GM21737 (cell line): ENCODE data around the gene FLRT2.

ENCODE experiments used
- ATAC-seq: cut with Tn5 transposase; IDR thresholded peaks from one replicate; pipeline ENCODE4 v1.9.1; 2021; ENCODE audit warnings: mild to moderate bottlenecking, moderate library complexity; ENCODE audit not compliant: unreplicated experiment

Gene FLRT2

GRCh38 chr14:85594217-85594616 is 64.3 kb downstream of the FLRT2 start:
- ATAC-seq, result no peak

GRCh38 chr14:85595981-85596380 is 66.0 kb downstream of the FLRT2 start:
- ATAC-seq, result no peak

GRCh38 chr14:85596562-85596961 is 66.6 kb downstream of the FLRT2 start:
- ATAC-seq, result no peak

- ATAC-seq, result no peak
These were observed 67.8 kb downstream of the FLRT2 start for GRCh38 chr14:85597701-85598100.

- no peak for ATAC-seq
These were observed 70.0 kb downstream of the FLRT2 start for GRCh38 chr14:85599939-85600338.

GRCh38 chr14:85601246-85601645 is 71.3 kb downstream of the FLRT2 start:
- ATAC-seq, result no peak

- ATAC-seq, result no peak
These were observed 71.7 kb downstream of the FLRT2 start for GRCh38 chr14:85601690-85602089.

GRCh38 chr14:85602345-85602744 is 72.4 kb downstream of the FLRT2 start:
- ATAC-seq, result no peak

GRCh38 chr14:85604021-85604420 is 74.1 kb downstream of the FLRT2 start:
- ATAC-seq, result no peak

GRCh38 chr14:85604714-85605113 is 74.8 kb downstream of the FLRT2 start:
- ATAC-seq, result no peak

GRCh38 chr14:85607651-85608081 is 77.7 kb downstream of the FLRT2 start:
- ATAC-seq, result no peak

- no peak for ATAC-seq
These were observed 83.6 kb downstream of the FLRT2 start for GRCh38 chr14:85613496-85613895.

- ATAC-seq, result no peak
These were observed 86.5 kb downstream of the FLRT2 start for GRCh38 chr14:85616386-85616885.

GRCh38 chr14:85616886-85617285 is 86.9 kb downstream of the FLRT2 start:
- no peak for ATAC-seq

- no peak for ATAC-seq
These were observed 87.8 kb downstream of the FLRT2 start for GRCh38 chr14:85617791-85618190.

- ATAC-seq, result no peak
These were observed 88.4 kb downstream of the FLRT2 start for GRCh38 chr14:85618390-85618789.

GRCh38 chr14:85618978-85619377 is 89.0 kb downstream of the FLRT2 start:
- ATAC-seq, result no peak

GRCh38 chr14:85619851-85620250 is 89.9 kb downstream of the FLRT2 start:
- ATAC-seq, result no peak

- ATAC-seq, result no peak
These were observed 91.0 kb downstream of the FLRT2 start for GRCh38 chr14:85620947-85621346.

GRCh38 chr14:85622106-85622505 is 92.2 kb downstream of the FLRT2 start:
- no peak for ATAC-seq

- no peak for ATAC-seq
These were observed 93.2 kb downstream of the FLRT2 start for GRCh38 chr14:85622986-85623685.

GRCh38 chr14:85625925-85626585 is 96.1 kb downstream of the FLRT2 start:
- no peak for ATAC-seq
